ENCODE measurements around the gene GLIS2.

Gene GLIS2

GRCh38 chr16:4370151-4370550 lies 54.3 kb downstream of the GLIS2 start:
- no peak for DNase-seq

GRCh38 chr16:4370570-4371356 lies 54.9 kb downstream of the GLIS2 start:
- no peak for DNase-seq

GRCh38 chr16:4371357-4372000 lies 55.6 kb downstream of the GLIS2 start, which contains the start of gene VASN:
VASN (plus strand) TSS chr16:4371848; CDS start chr16:4380878, 9,030 bp downstream.
- DNase-seq, result peak; percentile 88

- no peak for DNase-seq
These were observed 56.2 kb downstream of the GLIS2 start for GRCh38 chr16:4372001-4372577.

GRCh38 chr16:4372578-4373355 lies 56.9 kb downstream of the GLIS2 start:
- no peak for DNase-seq

GRCh38 chr16:4373356-4373908 lies 57.6 kb downstream of the GLIS2 start:
- no peak for DNase-seq

- peak; percentile 76 for DNase-seq
These were observed 58.3 kb downstream of the GLIS2 start for GRCh38 chr16:4373909-4374742.

GRCh38 chr16:4375717-4376116 lies 59.9 kb downstream of the GLIS2 start:
- DNase-seq, result no peak

- DNase-seq, result no peak
These were observed 60.4 kb downstream of the GLIS2 start for GRCh38 chr16:4376126-4376892.

- no peak for DNase-seq
These were observed 61.2 kb downstream of the GLIS2 start for GRCh38 chr16:4376893-4377572.

GRCh38 chr16:4377573-4378154 lies 61.8 kb downstream of the GLIS2 start:
- DNase-seq, result peak; percentile 59

GRCh38 chr16:4378161-4378666 lies 62.3 kb downstream of the GLIS2 start:
- peak; percentile 30 for DNase-seq

- no peak for DNase-seq
These were observed 63.3 kb downstream of the GLIS2 start for GRCh38 chr16:4378999-4379690.

- DNase-seq, result peak; percentile 70
These were observed 64.5 kb downstream of the GLIS2 start for GRCh38 chr16:4380119-4381063.

- DNase-seq, result no peak
These were observed 65.4 kb downstream of the GLIS2 start for GRCh38 chr16:4381072-4381934.

Measured in right kidney (tissue), 1 donor.